ENCODE data around the gene BRD3. TPM values are rescaled to one million over a fixed set of nuclear protein-coding genes. Genes with fewer than 3 reads are reported as not detected.

BRD3 gene
- total and polyA plus RNA-seq, 2 of the 8 experiments (the other 6 are each of a cell fraction or from before 2014, with no cell fraction given): 31.0 to 82.7 TPM

- no peak for TF ChIP-seq CHD7 (IDR thresholded peaks at IDR 0.05; ENCODE audit: insufficient replicate concordance, low read length)
- TF ChIP-seq KDM1A (IDR thresholded peaks at IDR 0.05; ENCODE audit: borderline replicate concordance, low read length): no peak
- TF ChIP-seq BACH1 (IDR thresholded peaks at IDR 0.05; ENCODE audit: low read length): no peak
- no peak for TF ChIP-seq CTCF (IDR thresholded peaks at IDR 0.05; ENCODE audit: control extremely low read depth in 1 of 3, insufficient read depth in 1 of 3, low read depth in 1 of 3, low read length in 3 of 3)
These were observed 41.2 kb downstream of the BRD3 start (continued) for GRCh38 chr9:134026581-134026980.
